Hepatocyte (in vitro differentiated cells): ENCODE measurements around the gene PPP3R2. TPM values are rescaled to one million over a fixed set of nuclear protein-coding genes. Genes with fewer than 3 reads are reported as not detected.

Experiments
- DNase-seq: peaks from one replicate; pipeline ENCODE4 v3.0.0-alpha.2; 2016; ENCODE audit warnings: low spot score
- H2AFZ ChIP-seq: fragments of 200-600 bp; sonication (generic); 2 replicates; pipeline ENCODE4 v1.6.0; 2016; ENCODE audit warnings: antibody characterized with exemption, mild to moderate bottlenecking
- H3K27ac ChIP-seq: fragments of 200-600 bp; sonication (generic); 2 replicates; pipeline ENCODE4 v1.5.1; 2016; ENCODE audit warnings: mild to moderate bottlenecking
- H3K27me3 ChIP-seq: fragments of 200-600 bp; sonication (generic); 2 replicates; pipeline ENCODE4 v1.6.1; 2016
- H3K36me3 ChIP-seq: fragments of 200-600 bp; sonication (generic); replicated peaks from 2 replicates; pipeline ENCODE4 v1.5.1; 2016; ENCODE audit warnings: low read depth; ENCODE audit not compliant: insufficient read depth
- H3K4me1 ChIP-seq: fragments of 200-600 bp; sonication (generic); 2 replicates; pipeline ENCODE4 v1.5.1; 2016; ENCODE audit warnings: mild to moderate bottlenecking, moderate library complexity; ENCODE audit not compliant: insufficient read depth
- H3K4me2 ChIP-seq: fragments of 200-600 bp; sonication (generic); 2 replicates; pipeline ENCODE4 v1.6.0; 2016
- H3K4me3 ChIP-seq: fragments of 200-600 bp; sonication (generic); 2 replicates; pipeline ENCODE4 v1.5.1; 2016; ENCODE audit warnings: mild to moderate bottlenecking
- H3K79me2 ChIP-seq: fragments of 200-600 bp; sonication (generic); 2 replicates; pipeline ENCODE4 v1.6.0; 2017; ENCODE audit warnings: mild to moderate bottlenecking
- H3K9me2 ChIP-seq: fragments of 200-600 bp; sonication (generic); replicated peaks from 2 replicates; pipeline ENCODE4 v1.6.0; 2017; ENCODE audit warnings: mild to moderate bottlenecking; ENCODE audit not compliant: insufficient read depth
- H3K9me3 ChIP-seq: fragments of 200-600 bp; sonication (generic); 2 replicates; pipeline ENCODE4 v1.5.1; 2016; ENCODE audit warnings: low read depth, mild to moderate bottlenecking
- H4K20me1 ChIP-seq: fragments of 200-600 bp; sonication (generic); 2 replicates; pipeline ENCODE4 v1.6.0; 2016; ENCODE audit warnings: mild to moderate bottlenecking; ENCODE audit not compliant: insufficient read depth, poor library complexity, severe bottlenecking
- EZH2 ChIP-seq: fragments of 200-600 bp; sonication (generic); IDR thresholded peaks from 2 replicates; pipeline ENCODE4 v1.6.1; 2016; ENCODE audit warnings: antibody characterized with exemption, mild to moderate bottlenecking, borderline replicate concordance
- EZH2phosphoT487 ChIP-seq: fragments of 200-600 bp; sonication (generic); IDR thresholded peaks from one replicate; pipeline ENCODE4 v1.6.1; 2018; ENCODE audit warnings: antibody characterized with exemption, mild to moderate bottlenecking, low read depth, moderate library complexity; ENCODE audit not compliant: unreplicated experiment, severe bottlenecking
- WGBS: methylation state at CpG from one replicate; pipeline ENCODE4 v1.1.6; 2016; ENCODE audit warnings: low lambda C conversion rate; ENCODE audit errors: missing lambda C conversion rate; 5-methylcytosine and 5-hydroxymethylcytosine counted together
- polyA plus RNA-seq: library from polyadenylated mRNA; unstranded; fragments of >200 nt; fragmentation: Nextera tagmentation; extraction: Ambion mirVana; gene quantifications from 2 replicates; pipeline ENCODE4 v1.2.1, GENCODE V29; 2016
- total RNA-seq: library from RNA; depleted of rRNA; stranded (reverse); fragments of >200 nt; gene quantifications from 2 replicates; pipeline ENCODE4 v1.2.3, GENCODE V29; 2014
- TF ChIP-seq, protein P1 (sequence below): fragments of 200-600 bp; sonication (generic); IDR thresholded peaks from 2 replicates; pipeline ENCODE4 v1.5.1; 2016; ENCODE audit warnings: antibody characterized with exemption, mild to moderate bottlenecking; ENCODE audit not compliant: poor library complexity

The PPP3R2 gene
- total and polyA plus RNA-seq, 2 experiments from 2014 or later: not detected

DNA sequence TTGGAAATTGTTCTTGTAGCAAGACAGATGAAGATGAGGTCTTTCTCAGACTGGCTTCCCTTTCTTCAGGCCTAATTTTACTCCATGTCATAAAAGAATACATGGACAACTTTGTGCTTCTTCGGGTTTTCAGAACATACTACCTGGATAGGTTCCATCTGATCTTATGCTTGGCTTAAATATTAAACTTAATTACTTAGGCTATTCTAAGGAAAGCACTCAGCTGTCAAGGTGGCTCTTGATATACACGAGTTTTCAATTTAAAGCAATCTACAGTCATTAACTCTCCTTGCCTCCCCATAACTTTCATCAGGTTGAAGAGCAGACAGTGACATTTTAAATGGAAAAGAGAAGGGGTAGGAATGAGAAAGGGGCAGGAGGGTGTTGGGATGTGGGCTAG lies 9.5 kb upstream of the PPP3R2 start:
- Histone ChIP-seq H3K79me2 (no peaks in the 10 kb centered on the region), H3K4me1 (no peaks in the 10 kb centered on the region), H3K4me2 (no peak overlapping the region), H3K9me3 (no peaks in the 10 kb centered on the region), H4K20me1 (no peaks in the 10 kb centered on the region), H2AFZ (no peak overlapping the region), H3K36me3 (no peaks in the 10 kb centered on the region), H3K9me2 (no peaks in the 10 kb centered on the region), H3K27ac (no peak overlapping the region), H3K4me3 (no peak overlapping the region), H3K27me3 (peaks cover 11% of the 10 kb centered on the region)
- TF ChIP-seq EZH2 (no peak), EZH2phosphoT487 (no peak)
- TF ChIP-seq, protein P1, sequence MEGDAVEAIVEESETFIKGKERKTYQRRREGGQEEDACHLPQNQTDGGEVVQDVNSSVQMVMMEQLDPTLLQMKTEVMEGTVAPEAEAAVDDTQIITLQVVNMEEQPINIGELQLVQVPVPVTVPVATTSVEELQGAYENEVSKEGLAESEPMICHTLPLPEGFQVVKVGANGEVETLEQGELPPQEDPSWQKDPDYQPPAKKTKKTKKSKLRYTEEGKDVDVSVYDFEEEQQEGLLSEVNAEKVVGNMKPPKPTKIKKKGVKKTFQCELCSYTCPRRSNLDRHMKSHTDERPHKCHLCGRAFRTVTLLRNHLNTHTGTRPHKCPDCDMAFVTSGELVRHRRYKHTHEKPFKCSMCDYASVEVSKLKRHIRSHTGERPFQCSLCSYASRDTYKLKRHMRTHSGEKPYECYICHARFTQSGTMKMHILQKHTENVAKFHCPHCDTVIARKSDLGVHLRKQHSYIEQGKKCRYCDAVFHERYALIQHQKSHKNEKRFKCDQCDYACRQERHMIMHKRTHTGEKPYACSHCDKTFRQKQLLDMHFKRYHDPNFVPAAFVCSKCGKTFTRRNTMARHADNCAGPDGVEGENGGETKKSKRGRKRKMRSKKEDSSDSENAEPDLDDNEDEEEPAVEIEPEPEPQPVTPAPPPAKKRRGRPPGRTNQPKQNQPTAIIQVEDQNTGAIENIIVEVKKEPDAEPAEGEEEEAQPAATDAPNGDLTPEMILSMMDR: no peak
- DNase-seq: no peak
- 61% methylated on average over 2 of the region's 2 CpGs for WGBS

DNA sequence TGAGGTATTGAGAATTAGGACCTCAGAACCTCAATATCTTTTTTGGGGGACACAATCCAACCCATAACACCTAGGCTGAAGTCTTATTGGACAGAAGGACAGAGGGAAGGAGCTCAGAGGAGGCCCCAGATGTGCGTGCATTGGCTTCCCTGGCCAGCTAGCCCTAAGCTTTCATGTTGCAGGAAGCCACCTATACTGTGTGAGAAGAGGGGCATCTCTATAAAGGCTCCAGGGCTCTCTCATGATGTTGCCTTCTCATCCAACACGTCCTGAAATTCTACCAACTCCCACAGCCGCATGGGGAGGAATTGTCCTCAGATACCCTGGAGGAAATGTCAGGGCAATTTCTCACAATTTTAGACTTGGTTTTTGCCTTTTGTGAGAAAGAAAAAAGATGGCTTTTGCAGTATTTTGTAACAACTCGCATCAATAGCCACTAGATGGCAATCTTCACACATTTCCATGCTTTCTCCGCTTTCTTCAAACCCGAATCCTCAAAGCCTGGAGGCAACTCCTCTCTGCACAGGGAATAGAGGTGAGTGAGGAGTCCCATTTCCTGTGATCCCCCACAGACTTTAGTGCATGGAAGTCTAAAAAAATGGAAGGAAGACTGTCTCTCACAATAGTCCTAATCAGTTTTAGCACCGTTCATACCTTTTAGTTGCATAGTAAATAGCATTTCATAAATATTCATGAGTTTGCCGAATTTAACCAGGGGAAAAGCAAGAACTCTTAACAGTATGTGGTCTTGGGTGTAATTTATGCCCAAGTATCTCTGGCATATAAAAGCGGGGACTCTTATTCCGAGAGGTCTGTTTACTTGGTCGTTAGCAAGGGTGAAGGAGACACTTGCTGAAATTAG lies 7.4 kb upstream of the PPP3R2 start:
- peak; percentile 71 for DNase-seq
- 24% methylated on average over 11 of the region's 11 CpGs for WGBS

GRCh38 chr9:101593345-101593744 lies 1.4 kb downstream of the PPP3R2 start:
- Histone ChIP-seq H3K79me2 (no peaks in the 10 kb centered on the region), H3K4me2 (no peak overlapping the region), H3K9me3 (no peaks in the 10 kb centered on the region), H3K27me3 (no peaks in the 10 kb centered on the region), H3K4me1 (no peaks in the 10 kb centered on the region), H3K4me3 (no peak overlapping the region), H3K36me3 (no peaks in the 10 kb centered on the region), H3K9me2 (no peaks in the 10 kb centered on the region), H2AFZ (no peak overlapping the region), H3K27ac (no peak overlapping the region), H4K20me1 (no peaks in the 10 kb centered on the region)
- TF ChIP-seq EZH2 (no peak), EZH2phosphoT487 (no peak)
- TF ChIP-seq, protein P1: no peak
- no peak for DNase-seq
- WGBS: 61% methylated on average over 2 of the region's 2 CpGs

More for the DNA sequence above, 7.4 kb upstream of the PPP3R2 start:
- H3K9me3 ChIP-seq: no peaks in the 10 kb centered on the region
- H3K27me3 ChIP-seq: peaks cover 11% of the 10 kb centered on the region
- H3K4me2 ChIP-seq: no peak overlapping the region
- no peak overlapping the region for H2AFZ ChIP-seq
- no peaks in the 10 kb centered on the region for H3K9me2 ChIP-seq
- no peaks in the 10 kb centered on the region for H3K4me1 ChIP-seq
- no peak for TF ChIP-seq EZH2phosphoT487
- TF ChIP-seq, protein P1: peak; percentile 82
- H3K27ac ChIP-seq: no peak overlapping the region
- no peak overlapping the region for H3K4me3 ChIP-seq
- no peaks in the 10 kb centered on the region for H3K36me3 ChIP-seq
- no peaks in the 10 kb centered on the region for H4K20me1 ChIP-seq
- no peaks in the 10 kb centered on the region for H3K79me2 ChIP-seq
